ENCODE results near the gene ACP7.
"Not testable (repeated sequence)": the region's sequence is repeated elsewhere in the genome, so short reads cannot be mapped to it uniquely, and the experiment has no call there.

Gene ACP7

DNA sequence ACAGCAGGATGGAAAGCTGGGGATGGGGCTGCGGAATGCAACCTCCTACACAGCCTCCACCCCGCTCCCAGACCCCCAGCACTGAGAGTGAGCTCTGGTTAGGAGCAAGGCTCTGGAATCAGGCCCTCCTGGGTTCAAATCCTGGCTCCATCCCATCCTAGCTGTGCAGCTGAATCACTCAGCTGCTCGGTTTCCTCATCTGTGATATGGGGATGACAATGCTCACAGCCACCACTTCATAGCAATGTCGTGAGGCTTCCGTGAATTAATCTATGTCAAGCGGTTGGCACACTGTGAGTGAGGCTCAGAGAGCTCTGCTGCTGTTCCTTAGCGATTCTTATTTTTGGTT, 538 bp downstream of the ACP7 start:
- H3K27me3 Mint-ChIP-seq (ENCODE audit: low read depth, poor library complexity), result peaks cover 100% of the 10 kb centered on the region
- H3K4me3 Mint-ChIP-seq, result peak overlapping the region; percentile 74
- H3K9me3 Mint-ChIP-seq, result no peaks in the 10 kb centered on the region
- DNase-seq, result no peak
- TF ChIP-seq CTCF (IDR thresholded peaks at IDR 0.05), result no peak
- peaks cover 22% of the 10 kb centered on the region for H3K4me1 Mint-ChIP-seq
- no peak overlapping the region for H3K27ac Mint-ChIP-seq
- H3K36me3 Mint-ChIP-seq (ENCODE audit: low read depth), result no peaks in the 10 kb centered on the region

DNA sequence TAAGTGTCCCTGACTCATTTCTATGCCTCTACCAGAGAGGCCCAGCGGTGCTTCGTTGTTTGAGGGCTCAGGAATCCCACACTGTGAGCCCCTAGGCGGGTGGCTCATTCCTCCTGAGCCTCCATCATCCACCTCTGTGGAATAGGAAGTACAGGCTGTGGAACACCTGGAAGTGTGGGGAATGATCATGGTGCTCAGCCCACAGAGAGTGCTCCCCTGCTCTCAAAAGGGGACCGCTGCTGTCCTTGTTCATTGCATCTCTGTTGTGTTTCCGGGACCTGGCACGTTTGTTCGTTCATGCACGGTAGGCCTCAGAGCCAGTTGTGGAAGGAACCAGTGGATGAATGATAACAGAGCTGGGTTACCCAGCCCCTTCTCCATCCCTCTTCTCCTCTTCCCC, 1.2 kb downstream of the ACP7 start:
- DNase-seq, result no peak
- peak overlapping the region; percentile 39 for H3K4me3 Mint-ChIP-seq
- H3K9me3 Mint-ChIP-seq, result no peaks in the 10 kb centered on the region
- no peaks in the 10 kb centered on the region for H3K36me3 Mint-ChIP-seq (ENCODE audit: low read depth)
- TF ChIP-seq CTCF (IDR thresholded peaks at IDR 0.05), result no peak
- peaks cover 100% of the 10 kb centered on the region for H3K27me3 Mint-ChIP-seq (ENCODE audit: low read depth, poor library complexity)
- H3K27ac Mint-ChIP-seq, result no peak overlapping the region
- H3K4me1 Mint-ChIP-seq, result peaks cover 22% of the 10 kb centered on the region

- Mint-ChIP-seq H3K27ac (no peak overlapping the region), H3K9me3 (no peaks in the 10 kb centered on the region)
- TF ChIP-seq CTCF (IDR thresholded peaks at IDR 0.05), result no peak
Measured at GRCh38 chr19:39086386-39086785, 2.2 kb downstream of the ACP7 start.

DNA sequence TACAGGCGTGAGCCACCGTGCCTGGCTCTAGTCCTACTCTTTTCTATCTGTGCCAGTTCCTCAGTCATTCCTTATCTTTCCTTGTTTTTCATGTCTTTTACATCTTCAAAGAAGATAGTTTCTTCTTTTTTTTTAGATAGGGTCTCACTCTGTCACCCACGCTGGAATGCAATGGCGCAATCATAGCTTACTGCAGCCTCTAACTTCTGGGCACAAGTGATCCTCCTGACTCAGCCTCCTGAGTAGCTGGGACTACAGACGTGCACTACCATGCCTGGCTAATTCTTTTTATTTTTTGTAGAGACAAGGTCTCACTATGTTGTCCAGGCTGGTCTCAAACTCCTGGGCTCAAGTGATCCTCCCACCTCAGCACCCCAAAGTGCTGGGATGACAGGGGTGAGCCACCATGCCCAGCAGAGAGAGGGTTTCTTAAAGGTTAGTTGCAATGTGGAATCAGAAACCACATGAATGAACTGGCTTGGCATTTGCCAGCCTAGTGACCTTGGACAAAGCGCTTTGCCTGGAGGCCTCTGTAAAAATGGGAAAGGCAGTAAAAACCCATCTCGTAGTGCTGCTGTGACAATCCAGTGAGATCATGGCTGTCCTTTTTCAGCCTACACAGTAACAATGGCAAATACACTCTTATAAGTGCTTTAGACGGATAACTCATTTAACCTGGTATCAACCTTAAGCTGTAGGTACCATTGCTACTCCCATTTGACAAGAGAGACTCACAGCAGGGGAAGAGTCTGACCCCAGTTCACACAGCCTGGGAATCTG, 3.9 kb downstream of the ACP7 start:
- peaks cover 99% of the 10 kb centered on the region for H3K27me3 Mint-ChIP-seq (ENCODE audit: low read depth, poor library complexity)
- no peak for TF ChIP-seq CTCF (IDR thresholded peaks at IDR 0.05)
- H3K4me1 Mint-ChIP-seq, result peaks cover 16% of the 10 kb centered on the region
- H3K4me3 Mint-ChIP-seq, result no peak overlapping the region
- H3K36me3 Mint-ChIP-seq (ENCODE audit: low read depth), result no peaks in the 10 kb centered on the region
- H3K9me3 Mint-ChIP-seq, result no peaks in the 10 kb centered on the region
- no peak for DNase-seq
- no peak overlapping the region for H3K27ac Mint-ChIP-seq

More at GRCh38 chr19:39086386-39086785, 2.2 kb downstream of the ACP7 start:
- Mint-ChIP-seq H3K4me3 (no peak overlapping the region), H3K36me3 (ENCODE audit: low read depth) (no peaks in the 10 kb centered on the region), H3K4me1 (peaks cover 22% of the 10 kb centered on the region), H3K27me3 (ENCODE audit: low read depth, poor library complexity) (peaks cover 100% of the 10 kb centered on the region)
- no peak for DNase-seq

DNA sequence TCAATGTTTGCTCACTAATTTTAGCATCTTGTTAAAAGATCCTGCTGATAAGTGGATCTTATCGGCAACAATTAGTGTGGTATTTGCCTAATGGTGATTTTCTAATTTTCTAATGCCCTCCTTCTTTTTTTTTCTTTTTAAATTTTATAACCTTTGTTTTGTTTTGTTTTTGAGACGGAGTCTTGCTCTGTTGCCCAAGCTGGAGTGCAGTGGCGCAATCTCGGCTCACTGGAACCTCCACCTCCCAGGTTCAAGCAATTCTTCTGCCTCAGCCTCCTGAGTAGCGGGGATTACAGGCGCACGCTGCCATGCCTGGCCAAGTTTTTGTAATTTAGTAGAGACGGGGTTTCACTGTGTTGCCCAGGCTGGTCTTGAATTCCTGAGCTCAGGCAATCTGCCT, 5.8 kb downstream of the ACP7 start:
- DNase-seq; H3K9me3 Mint-ChIP-seq; H3K36me3 Mint-ChIP-seq (ENCODE audit: low read depth); H3K4me3 Mint-ChIP-seq; H3K4me1 Mint-ChIP-seq; H3K27ac Mint-ChIP-seq: not testable (repeated sequence)
- H3K27me3 Mint-ChIP-seq (ENCODE audit: low read depth, poor library complexity), result peaks cover 94% of the 10 kb centered on the region

- Mint-ChIP-seq H3K4me1 (peaks cover 5% of the 10 kb centered on the region), H3K36me3 (ENCODE audit: low read depth) (no peaks in the 10 kb centered on the region), H3K4me3 (no peak overlapping the region), H3K27me3 (ENCODE audit: low read depth, poor library complexity) (peaks cover 86% of the 10 kb centered on the region), H3K27ac (no peak overlapping the region), H3K9me3 (peaks cover 6% of the 10 kb centered on the region)
- TF ChIP-seq CTCF (IDR thresholded peaks at IDR 0.05), result no peak
- no peak for DNase-seq
Measured at GRCh38 chr19:39090881-39091280, 6.7 kb downstream of the ACP7 start.

DNA sequence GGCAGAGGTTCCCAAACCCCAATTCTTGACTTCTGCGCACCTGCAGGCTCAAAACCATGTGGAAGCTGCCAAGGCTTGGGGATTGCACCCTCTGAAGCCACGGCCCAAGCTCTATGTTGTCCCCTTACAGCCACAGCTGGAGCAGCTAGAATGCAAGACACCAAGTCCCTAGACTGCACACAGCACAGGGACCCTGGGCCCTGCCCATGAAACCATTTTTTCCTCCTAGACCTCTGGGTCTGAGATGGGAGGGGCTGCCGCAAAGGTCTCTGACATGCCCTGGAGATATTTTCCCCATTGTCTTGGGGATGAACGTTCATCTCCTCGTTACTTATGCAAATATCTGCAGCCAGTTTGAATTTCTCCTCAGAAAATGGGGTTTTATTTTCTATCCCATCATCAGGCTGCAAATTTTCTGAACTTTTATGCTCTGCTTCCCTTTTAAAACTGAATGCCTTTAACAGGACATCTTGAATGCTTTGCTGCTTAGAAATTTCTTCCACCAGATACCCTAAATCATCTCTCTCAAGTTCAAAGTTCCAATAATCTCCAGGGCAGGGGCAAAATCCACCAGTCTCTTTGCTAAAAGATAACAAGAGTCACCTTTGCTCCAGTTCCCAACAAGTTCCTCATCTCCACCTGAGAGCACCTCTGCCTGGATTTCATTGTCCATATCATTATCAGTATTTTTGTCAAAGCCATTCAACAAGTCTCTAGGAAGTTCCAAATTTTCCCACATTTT, 11.8 kb downstream of the ACP7 start:
- Mint-ChIP-seq H3K9me3 (peaks cover 12% of the 10 kb centered on the region), H3K27me3 (ENCODE audit: low read depth, poor library complexity) (peaks cover 47% of the 10 kb centered on the region)
- not testable (repeated sequence) for H3K4me1 Mint-ChIP-seq; H3K27ac Mint-ChIP-seq; H3K4me3 Mint-ChIP-seq; DNase-seq; H3K36me3 Mint-ChIP-seq (ENCODE audit: low read depth)
